ENCODE results near the gene KIAA1549.

KIAA1549 gene

GRCh38 chr7:138907201-138907847, 73.9 kb downstream of the KIAA1549 start:
- DNase-seq (ENCODE audit: low read depth): no peak

- DNase-seq (ENCODE audit: low read depth): no peak
Measured at GRCh38 chr7:138903859-138904435, 77.2 kb downstream of the KIAA1549 start.

DNA sequence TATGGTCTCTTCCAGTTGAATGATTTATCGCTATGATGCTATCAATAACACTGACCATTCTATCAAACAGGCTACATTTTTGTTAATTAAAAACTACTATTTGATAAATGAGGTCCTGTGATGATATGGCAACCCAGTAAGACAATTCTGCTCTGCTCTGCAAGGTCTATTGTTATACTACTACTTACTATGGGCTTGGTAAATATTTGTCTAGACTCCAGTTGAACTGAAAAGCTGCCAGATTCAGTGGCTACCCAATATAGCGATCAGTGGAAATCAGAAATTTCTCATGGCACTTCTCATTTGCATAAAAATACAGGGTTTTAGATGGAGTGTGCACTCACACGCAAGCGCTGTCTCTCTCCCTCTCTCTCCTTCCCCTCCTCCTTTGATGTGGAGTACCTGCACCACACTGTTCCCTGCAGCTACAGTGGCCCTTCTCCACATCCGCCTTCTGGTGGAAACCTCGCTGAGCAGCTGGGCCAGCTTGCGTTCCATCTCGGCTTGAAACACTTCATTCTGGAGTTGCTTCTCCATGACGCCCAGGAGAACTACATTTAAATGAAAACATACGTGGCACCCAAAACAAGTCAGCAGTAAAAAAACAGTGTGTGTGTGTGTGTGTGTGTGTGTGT, 77.9 kb downstream of the KIAA1549 start:
- peak; percentile 16 for DNase-seq (ENCODE audit: low read depth)

DNA sequence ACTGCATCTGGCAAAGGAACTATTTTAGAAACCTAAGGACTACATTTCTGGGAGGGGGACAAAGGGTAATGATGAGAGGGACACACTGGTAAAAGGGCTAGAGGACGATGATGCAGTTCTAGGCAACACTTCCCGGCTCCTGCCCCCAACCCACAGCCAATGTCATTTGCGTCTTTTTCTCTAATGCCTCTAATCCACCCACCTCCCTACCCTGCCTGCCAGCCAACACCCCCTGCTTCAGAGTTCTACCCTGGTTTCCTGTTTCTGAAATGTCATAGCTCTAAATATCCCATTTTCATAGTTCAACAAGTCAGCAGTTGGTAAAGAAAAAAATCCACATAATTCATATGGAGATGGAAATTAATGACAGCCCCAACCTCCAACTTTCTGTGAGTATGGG, 79.0 kb downstream of the KIAA1549 start:
- no peak for DNase-seq (ENCODE audit: low read depth)

DNA sequence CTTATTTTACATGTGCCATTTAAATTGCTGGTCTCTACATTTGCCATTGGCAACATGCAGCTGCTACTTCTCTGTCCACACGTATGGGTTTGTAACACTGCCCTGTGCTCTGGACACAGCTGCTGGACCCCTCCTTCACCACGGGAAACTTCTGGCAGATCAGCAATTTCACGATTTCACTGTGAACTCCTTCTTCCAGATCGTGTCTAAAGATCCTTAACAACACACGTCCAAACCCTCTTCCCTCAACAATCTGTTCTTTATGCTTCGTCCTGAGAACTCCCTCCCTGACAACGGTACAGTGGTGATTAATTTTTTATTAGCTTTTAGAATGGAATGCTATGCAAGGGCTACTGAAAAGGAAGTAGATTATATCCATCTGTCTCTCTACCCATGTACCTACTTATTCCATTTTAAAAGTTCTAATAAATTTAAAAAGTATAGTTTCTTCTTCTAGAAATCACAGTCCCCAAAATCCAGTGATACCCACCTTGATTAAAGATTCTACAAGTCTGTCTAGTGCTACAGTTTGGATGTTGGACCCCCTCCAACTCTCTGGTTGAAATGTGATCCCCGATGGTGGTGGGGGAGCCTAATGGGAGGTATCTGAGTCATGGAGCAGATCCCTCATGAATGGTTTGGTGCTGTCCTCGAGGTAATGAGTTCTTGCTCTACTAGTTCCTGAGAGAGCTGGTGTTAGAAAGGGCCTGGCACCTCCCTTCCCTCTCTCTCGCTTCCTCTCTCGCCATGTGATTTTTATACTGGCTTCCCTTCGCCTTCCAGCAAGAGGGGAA, 81.0 kb downstream of the KIAA1549 start:
- DNase-seq (ENCODE audit: low read depth): no peak

GRCh38 chr7:138898802-138899201, 82.4 kb downstream of the KIAA1549 start:
- DNase-seq (ENCODE audit: low read depth): no peak

- DNase-seq (ENCODE audit: low read depth): no peak
Measured at GRCh38 chr7:138898255-138898654, 82.9 kb downstream of the KIAA1549 start.

DNA sequence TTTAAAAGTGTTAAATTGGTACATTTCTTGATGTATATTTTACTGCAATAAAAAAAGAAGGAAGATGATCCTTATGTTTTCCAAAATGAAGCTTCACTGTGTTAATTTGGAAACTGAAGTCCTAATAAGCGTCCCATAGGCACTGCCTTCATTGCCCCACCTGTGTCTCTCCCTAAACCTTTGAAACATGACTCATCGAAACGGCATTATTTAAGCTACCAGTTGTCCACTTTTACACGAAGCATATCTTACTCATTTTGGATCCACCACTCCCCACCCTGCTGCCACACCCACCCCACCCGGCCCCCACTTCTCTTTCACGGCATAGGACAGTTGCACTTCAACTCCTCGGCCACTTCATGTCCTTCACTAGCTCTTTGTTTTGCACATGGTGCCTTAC, 85.5 kb downstream of the KIAA1549 start:
- DNase-seq (ENCODE audit: low read depth): no peak

DNA sequence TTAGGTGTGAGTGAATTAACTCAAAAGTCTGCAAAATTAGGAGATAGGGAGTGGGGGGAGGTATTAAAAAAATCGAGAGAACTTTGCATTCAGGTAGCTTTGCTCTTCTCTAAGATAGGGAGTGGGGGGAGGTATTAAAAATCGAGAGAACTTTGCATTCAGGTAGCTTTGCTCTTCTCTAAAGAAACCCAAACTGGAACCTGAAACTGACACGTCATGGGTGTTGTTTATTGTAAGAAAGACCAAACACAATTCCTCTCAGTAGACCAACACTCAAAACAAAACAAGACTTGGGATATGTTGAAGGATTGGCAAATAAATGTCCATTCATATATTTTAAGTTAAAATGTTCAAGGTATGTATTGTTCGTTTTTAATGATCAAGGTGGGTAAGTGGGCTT, 87.9 kb downstream of the KIAA1549 start:
- no peak for DNase-seq (ENCODE audit: low read depth)

GRCh38 chr7:138892812-138893211, 88.4 kb downstream of the KIAA1549 start:
- no peak for DNase-seq (ENCODE audit: low read depth)

DNA sequence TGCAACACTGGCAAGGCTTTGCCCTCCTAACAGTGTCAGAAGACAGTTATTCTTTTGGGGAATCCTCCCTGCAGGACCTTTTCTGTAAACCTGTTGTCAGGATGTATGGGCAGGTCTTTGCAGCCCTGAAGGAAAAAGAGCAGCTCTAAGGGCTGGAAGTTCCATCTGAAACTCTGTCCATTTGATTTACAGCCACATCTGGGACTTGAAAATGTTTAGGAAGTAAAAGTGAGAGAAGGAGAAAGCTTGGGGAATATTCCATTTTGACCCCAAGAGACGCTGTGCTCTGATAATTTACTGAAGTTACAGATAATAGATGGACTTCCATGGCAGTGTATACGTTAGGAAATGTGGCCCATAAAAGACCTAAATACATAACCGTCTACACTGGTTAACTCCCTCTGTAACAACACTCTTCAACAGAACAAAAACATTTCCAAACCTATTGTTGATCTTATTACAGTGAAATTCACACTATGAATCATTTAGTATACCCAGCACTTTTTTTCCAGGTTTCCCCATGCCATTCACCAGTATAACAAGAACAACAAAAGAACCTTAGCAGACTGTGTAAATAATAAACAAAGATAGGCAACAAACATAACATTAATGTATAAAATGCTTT, 89.1 kb downstream of the KIAA1549 start:
- DNase-seq (ENCODE audit: low read depth): no peak

DNA sequence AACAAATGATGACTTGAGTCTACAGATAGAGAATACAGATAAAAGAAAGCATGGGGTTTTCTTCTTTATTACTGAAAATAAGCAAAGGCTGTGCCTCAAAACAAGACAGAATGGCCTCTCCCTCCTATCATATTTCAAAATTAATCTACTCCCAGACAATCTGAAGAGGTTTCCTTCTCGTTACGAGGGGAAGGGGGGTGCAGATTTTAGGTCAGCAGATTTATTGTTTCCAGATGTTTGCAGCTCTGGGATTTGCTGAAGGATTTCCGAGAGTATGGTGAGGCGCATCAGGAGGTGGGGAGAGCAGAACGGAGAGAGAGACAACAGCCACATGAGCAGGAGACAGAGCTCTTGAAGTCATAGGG, 89.8 kb downstream of the KIAA1549 start:
- DNase-seq (ENCODE audit: low read depth): no peak

GRCh38 chr7:138890499-138891445, 90.4 kb downstream of the KIAA1549 start:
- DNase-seq (ENCODE audit: low read depth): no peak

DNA sequence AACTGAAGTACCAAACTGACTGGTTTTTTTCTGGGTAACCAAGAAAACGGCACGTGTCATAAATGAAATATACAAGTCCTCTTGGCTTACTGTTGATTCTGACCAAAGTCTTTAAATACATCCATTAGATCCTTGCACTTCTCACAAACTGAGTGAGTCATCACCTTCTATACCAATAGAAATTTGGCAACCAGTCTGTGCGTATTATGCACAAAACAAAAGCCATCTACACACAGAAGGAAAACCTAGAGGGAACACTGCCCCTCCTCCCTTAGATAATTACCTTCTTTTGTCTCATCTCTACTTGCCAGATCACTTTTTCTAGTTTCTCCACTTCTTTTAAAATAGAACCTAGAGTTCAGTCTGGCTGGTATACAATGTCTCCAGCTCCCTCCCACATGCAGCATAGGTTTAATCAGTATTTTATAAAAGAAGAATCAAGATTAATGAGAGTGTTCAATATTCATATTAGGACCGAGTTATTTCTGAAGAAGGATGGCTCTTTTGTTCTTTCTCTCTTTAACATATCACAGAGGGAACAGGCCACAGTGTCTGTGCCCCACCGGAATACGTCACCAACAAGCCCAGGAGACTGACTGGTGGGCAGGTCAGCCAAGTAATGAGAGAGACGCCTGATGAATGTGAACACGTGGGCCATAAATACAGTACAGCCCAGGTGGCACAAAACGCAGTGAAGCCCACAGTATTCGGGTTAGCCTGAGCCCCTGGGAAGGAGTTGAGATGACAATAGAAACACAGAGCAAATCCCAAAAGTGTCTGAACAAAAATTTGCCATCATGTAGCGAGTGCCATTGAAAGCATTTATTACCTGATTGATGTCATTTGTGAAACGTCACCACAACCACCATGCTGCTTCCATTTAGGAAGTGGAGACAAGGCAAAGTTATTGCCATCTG, 91.3 kb downstream of the KIAA1549 start:
- DNase-seq (ENCODE audit: low read depth): no peak

DNA sequence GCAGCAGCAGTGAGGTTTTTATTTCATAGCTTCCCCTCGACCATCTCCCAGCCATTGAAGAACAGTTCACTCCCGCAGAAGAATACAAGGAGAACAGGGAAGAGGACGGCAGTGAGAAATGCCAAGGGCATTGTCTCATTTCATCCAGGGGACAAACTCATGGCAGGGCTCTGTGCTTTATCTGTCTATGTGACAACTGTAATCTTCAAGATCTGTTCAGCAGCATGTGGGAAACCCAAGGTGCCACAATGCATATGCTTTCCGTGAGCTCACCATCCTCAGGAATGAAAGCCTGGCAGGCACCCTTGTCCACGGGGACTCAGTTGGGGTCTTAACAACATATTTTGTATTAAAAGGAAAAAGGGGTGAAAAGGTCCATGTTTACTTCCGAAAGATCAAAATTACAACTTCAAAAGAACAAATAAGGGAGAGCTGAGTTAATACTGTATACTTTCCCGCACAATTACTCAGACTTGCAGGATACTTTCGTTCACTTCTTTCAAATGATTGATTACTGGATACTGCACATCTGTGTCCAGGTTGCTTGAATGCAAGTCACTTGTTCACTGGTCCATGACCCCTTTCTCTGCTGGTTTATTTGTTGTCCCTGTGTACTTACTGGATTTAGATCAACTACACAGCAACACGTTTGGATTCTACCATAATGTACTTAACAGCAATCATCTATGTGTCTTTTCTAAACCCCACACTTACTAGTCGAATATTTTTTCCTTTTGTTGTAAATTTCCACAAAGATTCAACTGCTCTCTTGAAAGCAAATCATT, 93.1 kb downstream of the KIAA1549 start:
- no peak for DNase-seq (ENCODE audit: low read depth)

DNA sequence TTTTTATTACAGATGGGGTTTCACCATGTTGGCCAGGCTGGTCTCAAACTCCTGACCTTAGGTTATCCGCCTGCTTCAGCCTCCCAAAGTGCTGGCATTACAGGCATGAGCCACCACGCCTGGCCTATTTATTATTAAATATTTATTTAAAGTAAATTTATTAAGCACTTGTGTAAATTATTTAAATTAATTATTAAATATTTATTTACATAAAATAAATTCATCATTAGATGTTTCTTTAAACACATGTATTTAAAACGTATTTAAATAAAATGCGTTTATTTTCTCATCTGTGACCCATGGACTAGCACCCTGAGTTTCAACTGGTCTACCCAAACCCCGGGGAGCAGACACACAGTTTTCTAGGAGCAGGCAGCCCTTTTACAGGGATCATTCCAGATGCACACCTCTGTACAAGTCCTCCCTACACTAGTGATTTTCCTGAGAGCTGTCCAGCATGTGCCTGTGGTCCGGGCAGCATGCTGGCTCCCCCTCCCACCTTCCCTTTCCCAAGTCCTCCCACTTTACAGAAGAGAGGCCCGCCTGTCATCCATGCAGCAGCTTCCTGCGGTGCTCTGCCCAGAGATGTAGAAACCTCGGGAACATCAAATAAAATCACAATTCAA, 94.0 kb downstream of the KIAA1549 start:
- no peak for DNase-seq (ENCODE audit: low read depth)

- no peak for DNase-seq (ENCODE audit: low read depth)
Measured at GRCh38 chr7:138886501-138886917, 94.7 kb downstream of the KIAA1549 start.

DNA sequence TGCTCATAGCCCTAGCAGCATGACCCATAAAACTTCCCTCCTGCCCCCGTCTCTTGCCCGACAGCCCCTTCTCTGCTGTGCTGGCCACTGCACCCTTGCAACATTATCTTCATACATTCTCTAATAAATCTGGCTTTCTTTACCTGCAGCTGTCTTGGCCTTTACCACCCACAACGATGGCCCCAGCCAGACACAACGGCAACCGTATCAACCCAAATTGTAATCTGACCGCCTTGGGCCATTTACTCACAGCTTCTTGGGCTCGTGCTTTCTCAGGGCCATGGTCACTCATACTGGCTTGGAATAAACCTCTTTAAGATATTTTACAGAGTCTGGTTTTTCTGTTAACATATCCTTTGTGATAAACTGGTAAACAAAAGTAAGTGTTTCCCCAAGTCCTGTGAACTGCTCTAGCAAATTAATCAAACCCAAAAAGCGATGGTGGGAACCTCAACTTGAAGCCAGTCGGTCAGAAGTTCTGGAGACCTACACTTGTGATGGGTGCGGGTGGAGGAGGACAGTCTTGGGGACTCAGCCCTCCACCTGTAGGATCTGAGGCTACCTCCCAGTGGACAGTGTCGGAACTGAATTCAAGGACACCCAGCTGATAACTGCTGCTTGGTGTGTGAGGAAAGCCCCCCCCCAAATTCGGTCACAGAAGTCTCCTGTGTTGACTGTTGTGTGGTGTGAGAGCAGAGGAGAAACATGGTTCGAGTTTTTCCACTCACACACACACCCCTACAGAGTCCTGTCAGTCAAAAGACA, 95.6 kb downstream of the KIAA1549 start:
- no peak for DNase-seq (ENCODE audit: low read depth)

Data from stimulated activated CD8-positive, alpha-beta memory T cell treated with anti-CD3 and anti-CD28 coated beads, Interleukin-12 subunit alpha, Interleukin-12 subunit beta, amount 100 ng/mL, for 4 hours (primary cell).